GM12865 (cell line): Measurements from ENCODE around the gene GAMT.

ENCODE experiments used
- DNase-seq: peaks from one replicate; pipeline ENCODE4 v3.0.0; 2010; ENCODE audit warnings: low read depth
- H3K4me3 ChIP-seq: 2 replicates; pipeline ENCODE4 v1.5.1; 2011; ENCODE audit warnings: mild to moderate bottlenecking, low read depth, low read length, control low read depth
- TF ChIP-seq, protein P1 (sequence below): IDR thresholded peaks from 2 replicates; pipeline ENCODE4 v1.5.1; 2011; ENCODE audit warnings: low read length, control low read depth, low read depth, inconsistent platforms; ENCODE audit not compliant: insufficient read depth; ENCODE audit errors: missing control alignments

GAMT gene

DNA sequence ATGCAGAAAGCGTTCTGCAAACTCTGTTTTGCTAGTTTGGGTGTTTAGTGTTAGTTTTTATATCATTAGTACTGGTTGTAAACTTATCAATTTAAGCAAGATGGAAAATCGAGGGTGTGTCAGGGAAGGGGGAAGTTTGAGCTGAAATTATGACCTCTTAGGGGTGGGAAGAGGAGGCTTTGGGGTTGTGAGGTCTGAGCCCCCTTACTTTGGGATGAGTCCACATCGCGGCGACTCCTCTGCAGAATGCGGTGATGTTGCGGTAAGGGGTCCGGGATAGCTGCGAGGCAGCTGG is 18.4 kb downstream of the GAMT start:
- DNase-seq = no peak
- H3K4me3 ChIP-seq = no peak overlapping the region
- TF ChIP-seq, protein P1, sequence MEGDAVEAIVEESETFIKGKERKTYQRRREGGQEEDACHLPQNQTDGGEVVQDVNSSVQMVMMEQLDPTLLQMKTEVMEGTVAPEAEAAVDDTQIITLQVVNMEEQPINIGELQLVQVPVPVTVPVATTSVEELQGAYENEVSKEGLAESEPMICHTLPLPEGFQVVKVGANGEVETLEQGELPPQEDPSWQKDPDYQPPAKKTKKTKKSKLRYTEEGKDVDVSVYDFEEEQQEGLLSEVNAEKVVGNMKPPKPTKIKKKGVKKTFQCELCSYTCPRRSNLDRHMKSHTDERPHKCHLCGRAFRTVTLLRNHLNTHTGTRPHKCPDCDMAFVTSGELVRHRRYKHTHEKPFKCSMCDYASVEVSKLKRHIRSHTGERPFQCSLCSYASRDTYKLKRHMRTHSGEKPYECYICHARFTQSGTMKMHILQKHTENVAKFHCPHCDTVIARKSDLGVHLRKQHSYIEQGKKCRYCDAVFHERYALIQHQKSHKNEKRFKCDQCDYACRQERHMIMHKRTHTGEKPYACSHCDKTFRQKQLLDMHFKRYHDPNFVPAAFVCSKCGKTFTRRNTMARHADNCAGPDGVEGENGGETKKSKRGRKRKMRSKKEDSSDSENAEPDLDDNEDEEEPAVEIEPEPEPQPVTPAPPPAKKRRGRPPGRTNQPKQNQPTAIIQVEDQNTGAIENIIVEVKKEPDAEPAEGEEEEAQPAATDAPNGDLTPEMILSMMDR = no peak

DNA sequence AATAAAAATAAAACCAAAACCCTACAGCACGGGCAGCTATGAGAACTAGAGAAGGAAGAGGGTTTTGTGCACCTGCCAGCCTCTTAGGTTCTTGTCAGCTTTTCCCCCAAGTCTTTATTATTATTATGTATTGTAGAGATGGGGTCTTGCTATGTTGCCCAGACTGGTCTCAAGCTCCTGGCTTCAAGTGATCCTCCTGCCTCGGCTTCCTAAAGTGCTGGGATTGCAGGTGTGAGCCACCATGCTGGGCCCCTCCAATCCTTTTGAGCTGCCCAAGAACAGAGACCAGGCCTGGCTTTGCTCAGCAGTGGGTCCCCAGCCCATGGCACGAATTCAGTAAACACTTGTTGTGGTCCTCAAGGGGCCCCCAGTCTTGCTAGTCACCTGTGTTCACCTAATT is 19.1 kb downstream of the GAMT start:
- no peak overlapping the region for H3K4me3 ChIP-seq
- TF ChIP-seq, protein P1 = no peak
- no peak for DNase-seq

DNA sequence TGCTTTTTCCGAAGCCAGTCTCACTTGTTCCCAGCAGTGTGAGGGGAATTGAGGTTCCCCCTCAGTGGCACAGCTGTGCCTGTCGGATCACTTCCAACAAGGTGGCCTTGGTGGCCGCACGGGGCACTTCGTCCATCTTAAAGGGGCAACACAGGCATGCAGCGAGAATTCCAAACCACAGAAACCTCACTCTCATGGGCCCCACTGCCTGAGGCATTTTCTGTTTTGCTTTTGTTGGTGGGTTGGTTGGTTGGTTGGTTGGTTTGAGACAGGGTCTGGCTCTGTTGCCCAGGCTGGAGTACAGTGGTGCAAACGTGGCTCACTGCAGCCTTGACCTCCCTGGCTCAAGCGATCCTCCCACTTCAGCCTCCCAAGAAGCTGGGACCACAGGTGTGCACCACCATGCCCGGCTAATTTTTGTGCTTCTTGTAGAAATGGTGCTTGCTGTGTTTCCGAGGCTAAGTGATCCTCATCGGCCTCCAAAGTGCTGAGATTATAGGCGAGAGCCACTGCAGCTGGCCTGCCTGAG is 21.3 kb downstream of the GAMT start:
- no peak for DNase-seq
- TF ChIP-seq, protein P1 = no peak
- H3K4me3 ChIP-seq = no peak overlapping the region

DNA sequence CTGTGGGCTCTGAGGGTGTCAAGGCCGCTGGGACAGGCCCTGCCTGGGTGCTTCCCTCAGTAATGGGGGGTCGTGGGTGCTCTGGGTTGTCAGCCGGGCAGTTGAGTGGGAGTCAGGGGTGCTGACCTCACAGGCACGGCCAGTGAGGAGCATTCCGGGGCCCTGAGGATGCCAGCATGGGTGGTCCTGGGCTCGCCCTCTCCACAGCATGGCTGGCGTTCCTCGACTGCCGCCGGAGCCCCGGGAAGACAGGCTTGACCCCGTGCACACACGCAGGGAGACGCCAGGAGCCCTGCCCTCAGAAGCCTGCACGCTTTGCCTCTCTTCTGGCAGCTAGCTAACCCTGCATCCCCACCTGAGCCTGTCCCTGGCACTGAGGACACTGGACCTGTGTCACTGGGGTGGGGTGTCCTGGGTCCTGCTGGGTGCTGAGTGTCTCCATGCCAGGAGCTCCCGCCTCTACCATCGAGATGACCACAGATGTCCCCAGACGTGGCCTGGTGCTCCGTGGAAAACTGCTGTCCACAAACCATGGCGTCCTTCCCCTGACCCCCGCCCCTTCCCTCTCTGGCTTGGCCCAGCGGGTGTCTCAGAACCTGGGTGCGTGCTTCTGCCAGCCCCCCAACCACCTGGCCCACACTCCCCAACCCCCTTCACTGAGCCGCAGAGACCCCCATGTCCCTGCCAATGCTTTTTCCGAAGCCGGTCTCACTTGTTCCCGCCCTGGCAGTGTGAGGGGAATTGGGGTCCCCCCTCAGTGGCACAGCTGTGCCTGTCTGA is 22.0 kb downstream of the GAMT start:
- no peak overlapping the region for H3K4me3 ChIP-seq
- no peak for DNase-seq
- TF ChIP-seq, protein P1 = no peak

DNA sequence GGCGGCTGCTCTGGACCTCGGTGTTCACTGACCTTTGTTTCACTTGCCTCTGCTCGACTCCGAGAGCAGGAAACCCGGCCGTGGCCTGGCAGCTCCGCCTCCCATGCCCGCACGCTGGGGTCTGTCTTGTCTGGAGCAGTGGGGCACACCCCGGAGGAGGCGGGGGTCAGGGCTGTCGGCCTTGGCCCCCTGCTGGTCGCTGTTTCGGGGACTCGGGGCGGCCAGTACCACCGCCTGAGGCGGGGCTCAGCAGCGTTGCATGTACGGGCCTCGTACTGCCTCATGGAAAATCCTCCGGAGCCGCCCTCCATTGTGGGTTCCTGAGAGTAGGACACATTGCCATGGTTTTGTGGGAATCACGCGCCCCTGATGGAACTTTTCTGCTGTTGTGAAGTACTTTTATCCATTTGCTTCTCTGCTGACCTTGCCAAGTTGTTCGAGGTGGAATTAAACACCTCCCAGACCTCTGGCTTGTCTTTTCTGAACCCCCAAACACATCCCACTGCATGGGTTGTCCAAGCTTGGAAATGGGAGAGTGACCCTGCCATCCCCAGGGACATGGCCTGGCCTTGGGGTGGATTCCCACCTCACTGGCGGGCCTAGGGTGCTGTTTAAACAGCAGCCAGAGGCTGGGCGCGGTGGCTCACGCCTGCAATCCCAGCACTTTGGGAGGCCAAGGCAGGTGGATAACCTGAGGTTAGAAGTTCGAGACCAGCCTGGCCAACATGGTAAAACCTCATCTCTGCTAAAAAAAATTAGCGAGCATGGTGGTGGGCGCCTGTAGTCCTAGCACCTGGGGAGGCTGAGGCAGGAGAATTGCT is 23.2 kb downstream of the GAMT start:
- TF ChIP-seq, protein P1 = no peak
- no peak overlapping the region for H3K4me3 ChIP-seq
- no peak for DNase-seq

DNA sequence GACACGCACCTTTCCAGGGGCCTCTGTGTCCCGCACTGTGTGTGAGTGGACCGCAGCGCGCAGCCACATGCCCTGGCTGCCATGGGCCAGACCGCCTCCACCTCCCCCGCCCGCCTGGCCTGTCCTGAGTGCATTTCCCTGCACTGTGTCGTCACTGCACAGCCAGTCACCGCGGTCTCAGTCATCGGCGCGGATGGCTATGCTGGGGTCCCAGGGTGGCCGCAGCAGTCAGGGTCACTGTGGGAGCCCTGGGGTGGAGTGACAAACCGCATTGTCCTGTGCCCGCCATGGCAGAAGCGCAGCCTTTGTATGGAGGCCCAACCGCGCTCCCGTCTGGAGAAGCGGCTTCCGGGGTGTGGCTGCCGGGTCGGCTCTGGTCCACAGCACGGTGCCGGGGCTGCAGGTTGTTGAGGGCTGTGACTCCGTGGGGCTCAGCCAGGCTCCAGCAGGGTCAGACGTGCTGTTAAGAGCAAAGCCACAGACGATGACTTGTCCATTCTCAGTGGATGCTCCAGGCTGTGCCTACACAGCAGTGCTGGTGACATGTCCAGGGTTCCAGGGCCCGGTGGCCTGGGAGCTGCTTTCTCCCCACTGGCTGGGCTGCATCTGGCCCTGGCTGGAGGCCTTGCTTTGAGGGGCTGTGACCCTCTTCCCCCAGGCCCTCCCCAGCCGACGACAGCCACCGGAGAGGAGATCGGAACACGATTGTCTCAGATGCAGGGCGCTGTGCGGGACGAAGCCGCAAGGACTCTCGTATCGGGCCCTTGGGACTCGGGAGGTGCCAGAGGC is 24.0 kb downstream of the GAMT start:
- DNase-seq = no peak
- no peak overlapping the region for H3K4me3 ChIP-seq
- TF ChIP-seq, protein P1 = no peak
